ENCODE results near the gene FZD1. TPM values are rescaled to one million over a fixed set of nuclear protein-coding genes. Genes with fewer than 3 reads are reported as not detected.

The FZD1 gene
- total RNA-seq, 3 donors from 2014 or later, result 11.0 to 36.1 (median 20.0) TPM

GRCh38 chr7:91276909-91277308 is 12.7 kb downstream of the FZD1 start:
- intact Hi-C loops (cut with DNase I; ENCODE audit: low total_unique reads), result no loop called here
- Histone ChIP-seq H3K27me3 (no peaks in the 10 kb centered on the region), H3K4me1 (no peaks in the 10 kb centered on the region), H3K27ac (no peak overlapping the region), H3K9me3 (no peaks in the 10 kb centered on the region), H3K36me3 (no peaks in the 10 kb centered on the region), H3K4me3 (no peak overlapping the region)
- no peak for DNase-seq (ENCODE audit: low spot score in 2 of 2)
- TF ChIP-seq POLR2A (IDR thresholded peaks at IDR 0.05), result no peak
- no peak for TF ChIP-seq POLR2AphosphoS5 (IDR thresholded peaks at IDR 0.05)
- no peak for TF ChIP-seq CTCF (IDR thresholded peaks at IDR 0.05)

- no peaks in the 10 kb centered on the region for H3K36me3 ChIP-seq
- H3K27me3 ChIP-seq, result no peaks in the 10 kb centered on the region
- H3K4me1 ChIP-seq, result no peaks in the 10 kb centered on the region
- H3K4me3 ChIP-seq, result no peak overlapping the region
- no peaks in the 10 kb centered on the region for H3K9me3 ChIP-seq
- TF ChIP-seq CTCF (IDR thresholded peaks at IDR 0.05) (no peak), POLR2A (IDR thresholded peaks at IDR 0.05) (no peak), POLR2AphosphoS5 (IDR thresholded peaks at IDR 0.05) (no peak)
- intact Hi-C loops (cut with DNase I; ENCODE audit: low total_unique reads), result no loop called here
- DNase-seq (ENCODE audit: low spot score in 2 of 2), result no peak
- H3K27ac ChIP-seq, result no peak overlapping the region
Observed at GRCh38 chr7:91280185-91280584, 16.0 kb downstream of the FZD1 start.

GRCh38 chr7:91280604-91281003 is 16.4 kb downstream of the FZD1 start:
- H3K27ac ChIP-seq, result no peak overlapping the region
- no peaks in the 10 kb centered on the region for H3K9me3 ChIP-seq
- DNase-seq (ENCODE audit: low spot score in 2 of 2), result no peak
- no peaks in the 10 kb centered on the region for H3K4me1 ChIP-seq
- TF ChIP-seq POLR2A (IDR thresholded peaks at IDR 0.05), result no peak
- no peaks in the 10 kb centered on the region for H3K36me3 ChIP-seq
- no peaks in the 10 kb centered on the region for H3K27me3 ChIP-seq
- intact Hi-C loops (cut with DNase I; ENCODE audit: low total_unique reads), result no loop called here
- no peak overlapping the region for H3K4me3 ChIP-seq

GRCh38 chr7:91285696-91286355 is 21.6 kb downstream of the FZD1 start:
- H3K4me3 ChIP-seq, result no peak overlapping the region
- no peaks in the 10 kb centered on the region for H3K9me3 ChIP-seq
- TF ChIP-seq CTCF (IDR thresholded peaks at IDR 0.05), result no peak
- TF ChIP-seq POLR2AphosphoS5 (IDR thresholded peaks at IDR 0.05), result no peak
- no peak for TF ChIP-seq POLR2A (IDR thresholded peaks at IDR 0.05)
- intact Hi-C loops (cut with DNase I; ENCODE audit: low total_unique reads), result no loop called here
- no peak overlapping the region for H3K27ac ChIP-seq
- no peaks in the 10 kb centered on the region for H3K36me3 ChIP-seq
- no peak for DNase-seq (ENCODE audit: low spot score in 2 of 2)
- H3K27me3 ChIP-seq, result no peaks in the 10 kb centered on the region
- no peaks in the 10 kb centered on the region for H3K4me1 ChIP-seq

GRCh38 chr7:91286432-91286831 is 22.2 kb downstream of the FZD1 start:
- Histone ChIP-seq H3K4me1 (no peaks in the 10 kb centered on the region), H3K27ac (no peak overlapping the region), H3K36me3 (no peaks in the 10 kb centered on the region), H3K9me3 (no peaks in the 10 kb centered on the region), H3K4me3 (no peak overlapping the region), H3K27me3 (no peaks in the 10 kb centered on the region)
- TF ChIP-seq POLR2AphosphoS5 (IDR thresholded peaks at IDR 0.05), result no peak
- TF ChIP-seq CTCF (IDR thresholded peaks at IDR 0.05), result no peak
- TF ChIP-seq POLR2A (IDR thresholded peaks at IDR 0.05), result no peak
- intact Hi-C loops (cut with DNase I; ENCODE audit: low total_unique reads), result no loop called here
- DNase-seq (ENCODE audit: low spot score in 2 of 2), result no peak
